Stimulated activated CD4-positive, alpha-beta T cell treated with anti-CD3 and anti-CD28 coated beads, Interleukin-1b, Interleukin-23, amount 100 ng/mL, for 48 hours (primary cell): Measurements from ENCODE around the gene ATP8A2.

ENCODE experiments used
- DNase-seq: peaks from one replicate; pipeline ENCODE4 v3.0.0-alpha.2; 2020

Gene ATP8A2

GRCh38 chr13:25738342-25739196, 366.8 kb downstream of the ATP8A2 start:
- DNase-seq: no peak

GRCh38 chr13:25739376-25739775, 367.6 kb downstream of the ATP8A2 start:
- DNase-seq: no peak

GRCh38 chr13:25741796-25742195, 370.0 kb downstream of the ATP8A2 start:
- DNase-seq: no peak

GRCh38 chr13:25742220-25742619, 370.4 kb downstream of the ATP8A2 start:
- no peak for DNase-seq

GRCh38 chr13:25743421-25743820, 371.6 kb downstream of the ATP8A2 start:
- no peak for DNase-seq

GRCh38 chr13:25744178-25744577, 372.4 kb downstream of the ATP8A2 start:
- no peak for DNase-seq

GRCh38 chr13:25746131-25746530, 374.4 kb downstream of the ATP8A2 start:
- DNase-seq: no peak

GRCh38 chr13:25752957-25753551, 381.3 kb downstream of the ATP8A2 start:
- no peak for DNase-seq

- DNase-seq: no peak
Observed at GRCh38 chr13:25753976-25754375, 382.2 kb downstream of the ATP8A2 start.

GRCh38 chr13:25756251-25756650, 384.5 kb downstream of the ATP8A2 start:
- no peak for DNase-seq

GRCh38 chr13:25756912-25757311, 385.1 kb downstream of the ATP8A2 start:
- DNase-seq: no peak

GRCh38 chr13:25761041-25761440, 389.3 kb downstream of the ATP8A2 start:
- no peak for DNase-seq

GRCh38 chr13:25762281-25762680, 390.5 kb downstream of the ATP8A2 start:
- no peak for DNase-seq

GRCh38 chr13:25762795-25763377, 391.1 kb downstream of the ATP8A2 start:
- DNase-seq: no peak

GRCh38 chr13:25764378-25764777, 392.6 kb downstream of the ATP8A2 start:
- no peak for DNase-seq

GRCh38 chr13:25765266-25765665, 393.5 kb downstream of the ATP8A2 start:
- DNase-seq: no peak

GRCh38 chr13:25766576-25766975, 394.8 kb downstream of the ATP8A2 start:
- DNase-seq: no peak

GRCh38 chr13:25766991-25767390, 395.2 kb downstream of the ATP8A2 start:
- DNase-seq: no peak

- no peak for DNase-seq
Observed at GRCh38 chr13:25768376-25768775, 396.6 kb downstream of the ATP8A2 start.

- DNase-seq: no peak
Observed at GRCh38 chr13:25768838-25769237, 397.1 kb downstream of the ATP8A2 start.

GRCh38 chr13:25770601-25771000, 398.8 kb downstream of the ATP8A2 start:
- no peak for DNase-seq

GRCh38 chr13:25771202-25771601, 399.4 kb downstream of the ATP8A2 start:
- DNase-seq: no peak

- DNase-seq: no peak
Observed at GRCh38 chr13:25771641-25772478, 400.1 kb downstream of the ATP8A2 start.
